Measurements from ENCODE around the gene BLVRA. TPM values are rescaled to one million over a fixed set of nuclear protein-coding genes. Genes with fewer than 3 reads are reported as not detected.

BLVRA gene
- total and polyA plus RNA-seq, 10 of the 15 experiments (the other 5 are each of a cell fraction or from before 2014, with no cell fraction given), result 63.3 to 198 (median 102) TPM

GRCh38 chr7:43834463-43835251, 76.2 kb downstream of the BLVRA start (continued):
- TF ChIP-seq, protein P1, sequence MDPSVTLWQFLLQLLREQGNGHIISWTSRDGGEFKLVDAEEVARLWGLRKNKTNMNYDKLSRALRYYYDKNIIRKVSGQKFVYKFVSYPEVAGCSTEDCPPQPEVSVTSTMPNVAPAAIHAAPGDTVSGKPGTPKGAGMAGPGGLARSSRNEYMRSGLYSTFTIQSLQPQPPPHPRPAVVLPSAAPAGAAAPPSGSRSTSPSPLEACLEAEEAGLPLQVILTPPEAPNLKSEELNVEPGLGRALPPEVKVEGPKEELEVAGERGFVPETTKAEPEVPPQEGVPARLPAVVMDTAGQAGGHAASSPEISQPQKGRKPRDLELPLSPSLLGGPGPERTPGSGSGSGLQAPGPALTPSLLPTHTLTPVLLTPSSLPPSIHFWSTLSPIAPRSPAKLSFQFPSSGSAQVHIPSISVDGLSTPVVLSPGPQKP (IDR thresholded peaks at IDR 0.05; ENCODE audit: low read depth, low read length), result no peak
- TF ChIP-seq CREM (IDR thresholded peaks at IDR 0.05; ENCODE audit: low read depth), result peak; percentile 52
- TF ChIP-seq RFX5 (IDR thresholded peaks at IDR 0.05; ENCODE audit: low read depth, low read length), result no peak
- no peak for TF ChIP-seq ZNF384 (IDR thresholded peaks at IDR 0.05; ENCODE audit: borderline replicate concordance, low read depth, low read length)
- TF ChIP-seq KDM1A (IDR thresholded peaks at IDR 0.05; ENCODE audit: borderline replicate concordance), result no peak
- no peak for TF ChIP-seq STAT1 (conservative IDR thresholded peaks at IDR 0.05)
- TF ChIP-seq ESRRA (IDR thresholded peaks at IDR 0.05; ENCODE audit: low read length), result no peak
- no peak for TF ChIP-seq EZH2 (IDR thresholded peaks at IDR 0.05; ENCODE audit: borderline replicate concordance, control insufficient read depth, low read depth, low read length)
- no peak for TF ChIP-seq SREBF2 (IDR thresholded peaks at IDR 0.05; ENCODE audit: low read length)
- no peak for TF ChIP-seq CEBPB (IDR thresholded peaks at IDR 0.05; ENCODE audit: borderline replicate concordance in 1 of 2, low read depth in 2 of 2, low read length in 2 of 2)
- TF ChIP-seq CBX3 (IDR thresholded peaks at IDR 0.05; ENCODE audit: borderline replicate concordance, low read depth), result no peak
- TF ChIP-seq, protein P2, sequence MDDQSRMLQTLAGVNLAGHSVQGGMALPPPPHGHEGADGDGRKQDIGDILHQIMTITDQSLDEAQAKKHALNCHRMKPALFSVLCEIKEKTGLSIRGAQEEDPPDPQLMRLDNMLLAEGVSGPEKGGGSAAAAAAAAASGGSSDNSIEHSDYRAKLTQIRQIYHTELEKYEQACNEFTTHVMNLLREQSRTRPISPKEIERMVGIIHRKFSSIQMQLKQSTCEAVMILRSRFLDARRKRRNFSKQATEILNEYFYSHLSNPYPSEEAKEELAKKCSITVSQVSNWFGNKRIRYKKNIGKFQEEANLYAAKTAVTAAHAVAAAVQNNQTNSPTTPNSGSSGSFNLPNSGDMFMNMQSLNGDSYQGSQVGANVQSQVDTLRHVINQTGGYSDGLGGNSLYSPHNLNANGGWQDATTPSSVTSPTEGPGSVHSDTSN (IDR thresholded peaks at IDR 0.05; ENCODE audit: insufficient replicate concordance, low read depth, low read length), result no peak
- peak; percentile 67 to 74 for TF ChIP-seq BHLHE40 (IDR thresholded peaks at IDR 0.05; ENCODE audit: borderline replicate concordance in 1 of 2, low read depth in 2 of 2, low read length in 1 of 2)
- TF ChIP-seq CBX5 (IDR thresholded peaks at IDR 0.05; ENCODE audit: low read depth), result 0 out of 2 replicates have a peak, but pooled peaks have one; percentile 30
- no peak for TF ChIP-seq NRF1 (conservative IDR thresholded peaks at IDR 0.05; ENCODE audit: low read depth, low read length)
- no peak for TF ChIP-seq PRDM15 (CRISPR knock-in tag; IDR thresholded peaks at IDR 0.05)
- peak; percentile 38 for TF ChIP-seq IRF4 (IDR thresholded peaks at IDR 0.05; ENCODE audit: low read depth, low read length)
- TF ChIP-seq IKZF2 (IDR thresholded peaks at IDR 0.05), result peak; percentile 68 to 79
- no peak for TF ChIP-seq RCOR1 (conservative IDR thresholded peaks at IDR 0.05; ENCODE audit: low read depth, low read length)
- TF ChIP-seq, protein P3, sequence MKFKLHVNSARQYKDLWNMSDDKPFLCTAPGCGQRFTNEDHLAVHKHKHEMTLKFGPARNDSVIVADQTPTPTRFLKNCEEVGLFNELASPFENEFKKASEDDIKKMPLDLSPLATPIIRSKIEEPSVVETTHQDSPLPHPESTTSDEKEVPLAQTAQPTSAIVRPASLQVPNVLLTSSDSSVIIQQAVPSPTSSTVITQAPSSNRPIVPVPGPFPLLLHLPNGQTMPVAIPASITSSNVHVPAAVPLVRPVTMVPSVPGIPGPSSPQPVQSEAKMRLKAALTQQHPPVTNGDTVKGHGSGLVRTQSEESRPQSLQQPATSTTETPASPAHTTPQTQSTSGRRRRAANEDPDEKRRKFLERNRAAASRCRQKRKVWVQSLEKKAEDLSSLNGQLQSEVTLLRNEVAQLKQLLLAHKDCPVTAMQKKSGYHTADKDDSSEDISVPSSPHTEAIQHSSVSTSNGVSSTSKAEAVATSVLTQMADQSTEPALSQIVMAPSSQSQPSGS (IDR thresholded peaks at IDR 0.05; ENCODE audit: low read length), result peak; percentile 58; the same call in 1 of the 2 replicates

All from GM12878 (cell line).